SK-N-SH treated with all-trans-retinoic acid at 6 μM for 48 hours (cell line): ENCODE results near the gene BSX.

Experiments used
- ATAC-seq: fragments of 200-7000 bp; cut with Tn5 transposase; 3 replicates; pipeline ENCODE4 v1.9.1; 2020; ENCODE audit warnings: mild to moderate bottlenecking, moderate library complexity
- ARNTL ChIP-seq: fragments of 450-650 bp; formaldehyde crosslinking; IDR thresholded peaks from 2 replicates; pipeline ENCODE4 v1.5.0; 2020; ENCODE audit warnings: low read depth, mild to moderate bottlenecking, moderate library complexity, borderline replicate concordance
- BACH2 ChIP-seq: fragments of 250-450 bp; sonication (Bioruptor Pico); IDR thresholded peaks from 2 replicates; pipeline ENCODE4 v1.9.0; 2021; ENCODE audit warnings: mild to moderate bottlenecking, borderline replicate concordance
- CREB5 ChIP-seq: fragments of 250-450 bp; sonication (Bioruptor Pico); IDR thresholded peaks from 2 replicates; pipeline ENCODE4 v1.5.1; 2020; ENCODE audit warnings: low read depth, mild to moderate bottlenecking, moderate library complexity
- CSDC2 ChIP-seq: fragments of 250-450 bp; sonication (Bioruptor Pico); IDR thresholded peaks from 2 replicates; pipeline ENCODE4 v1.5.0; 2020; ENCODE audit warnings: mild to moderate bottlenecking, moderate library complexity
- ESRRG ChIP-seq: fragments of 250-450 bp; sonication (Bioruptor Pico); IDR thresholded peaks from 2 replicates; pipeline ENCODE4 v1.6.1; 2021; ENCODE audit warnings: mild to moderate bottlenecking
- ISL1 ChIP-seq: fragments of 250-450 bp; sonication (Bioruptor Pico); IDR thresholded peaks from 2 replicates; pipeline ENCODE4 v2.1.2; 2022; ENCODE audit warnings: mild to moderate bottlenecking, moderate library complexity
- OSR1 ChIP-seq: fragments of 250-450 bp; sonication (Bioruptor Pico); IDR thresholded peaks from 2 replicates; pipeline ENCODE4 v1.8.0; 2022; ENCODE audit warnings: moderate library complexity, mild to moderate bottlenecking, inconsistent platforms
- POU6F1 ChIP-seq: fragments of 250-450 bp; sonication (Bioruptor Pico); IDR thresholded peaks from 2 replicates; pipeline ENCODE4 v1.8.0; 2021; ENCODE audit warnings: low read depth, mild to moderate bottlenecking, moderate library complexity, borderline replicate concordance
- PPARA ChIP-seq: fragments of 250-450 bp; sonication (Bioruptor Pico); IDR thresholded peaks from 2 replicates; pipeline ENCODE4 v1.5.0; 2020; ENCODE audit warnings: mild to moderate bottlenecking, borderline replicate concordance
- RARB ChIP-seq: fragments of 250-450 bp; sonication (Bioruptor Pico); IDR thresholded peaks from 2 replicates; pipeline ENCODE4 v1.8.0; 2021; ENCODE audit warnings: mild to moderate bottlenecking, moderate library complexity
- SNAI2 ChIP-seq: fragments of 250-450 bp; sonication (Bioruptor Pico); IDR thresholded peaks from 2 replicates; pipeline ENCODE4 v1.5.0; 2020; ENCODE audit warnings: mild to moderate bottlenecking, moderate library complexity
- TCF4 ChIP-seq: fragments of 250-450 bp; sonication (Bioruptor Pico); IDR thresholded peaks from 2 replicates; pipeline ENCODE4 v1.8.0; 2021; ENCODE audit warnings: mild to moderate bottlenecking, moderate library complexity, borderline replicate concordance
- TOX ChIP-seq: fragments of 250-450 bp; sonication (Bioruptor Pico); IDR thresholded peaks from 2 replicates; pipeline ENCODE4 v1.8.0; 2021; ENCODE audit warnings: mild to moderate bottlenecking, moderate library complexity, borderline replicate concordance
- ZFP30 ChIP-seq: fragments of 450-650 bp; formaldehyde crosslinking; IDR thresholded peaks from 2 replicates; pipeline ENCODE4 v1.5.0; 2022; ENCODE audit warnings: mild to moderate bottlenecking, moderate library complexity
- ZNF565 ChIP-seq: fragments of 450-650 bp; formaldehyde crosslinking; conservative IDR thresholded peaks from 2 replicates; pipeline ENCODE4 v1.5.0; 2020; ENCODE audit warnings: low read depth, mild to moderate bottlenecking, moderate library complexity
- ZNF70 ChIP-seq: fragments of 450-650 bp; formaldehyde crosslinking; IDR thresholded peaks from 2 replicates; pipeline ENCODE4 v1.5.0; 2020; ENCODE audit warnings: mild to moderate bottlenecking, moderate library complexity
- ZNF8 ChIP-seq: fragments of 450-650 bp; formaldehyde crosslinking; IDR thresholded peaks from 2 replicates; pipeline ENCODE4 v1.5.0; 2020; ENCODE audit warnings: mild to moderate bottlenecking, moderate library complexity
- TF ChIP-seq, protein P1 (sequence below): fragments of 250-450 bp; sonication (Bioruptor Pico); IDR thresholded peaks from 2 replicates; pipeline ENCODE4 v1.5.0; 2020; ENCODE audit warnings: mild to moderate bottlenecking, moderate library complexity

BSX gene

DNA sequence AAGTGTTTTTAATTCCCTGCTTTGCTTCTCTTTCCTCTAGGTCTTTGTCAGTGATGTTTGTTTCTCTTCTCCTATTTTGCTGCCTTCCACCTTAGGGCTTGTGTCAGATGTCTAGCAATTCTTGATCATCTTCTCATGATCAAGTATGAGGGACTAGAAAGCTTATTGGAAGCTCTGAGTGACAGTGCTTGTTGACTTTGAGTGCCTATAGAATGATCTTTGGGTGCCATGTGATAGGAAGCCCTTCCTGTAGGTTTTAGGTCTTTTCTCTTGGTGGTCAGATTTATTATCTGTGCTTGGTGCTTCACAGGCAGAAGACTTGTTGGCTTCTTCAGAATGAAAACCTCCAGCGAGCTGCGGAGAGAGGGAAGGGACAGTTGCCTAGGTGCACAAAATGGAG is 43.1 kb downstream of the BSX start (continued):
- TF ChIP-seq CREB5 (CRISPR knock-in tag), result no peak
- TF ChIP-seq, all 23 proteins: peak for 0

- TF ChIP-seq RARB (CRISPR knock-in tag) (no peak), SNAI2 (no peak), ZNF8 (CRISPR knock-in tag) (no peak), ARNTL (CRISPR knock-in tag) (no peak), CSDC2 (CRISPR knock-in tag) (no peak), TOX (CRISPR knock-in tag) (no peak), ZFP30 (CRISPR knock-in tag) (no peak), ZNF70 (no peak), POU6F1 (CRISPR knock-in tag) (no peak), ISL1 (CRISPR knock-in tag) (no peak), TCF4 (CRISPR knock-in tag) (no peak)
- TF ChIP-seq, protein P1, sequence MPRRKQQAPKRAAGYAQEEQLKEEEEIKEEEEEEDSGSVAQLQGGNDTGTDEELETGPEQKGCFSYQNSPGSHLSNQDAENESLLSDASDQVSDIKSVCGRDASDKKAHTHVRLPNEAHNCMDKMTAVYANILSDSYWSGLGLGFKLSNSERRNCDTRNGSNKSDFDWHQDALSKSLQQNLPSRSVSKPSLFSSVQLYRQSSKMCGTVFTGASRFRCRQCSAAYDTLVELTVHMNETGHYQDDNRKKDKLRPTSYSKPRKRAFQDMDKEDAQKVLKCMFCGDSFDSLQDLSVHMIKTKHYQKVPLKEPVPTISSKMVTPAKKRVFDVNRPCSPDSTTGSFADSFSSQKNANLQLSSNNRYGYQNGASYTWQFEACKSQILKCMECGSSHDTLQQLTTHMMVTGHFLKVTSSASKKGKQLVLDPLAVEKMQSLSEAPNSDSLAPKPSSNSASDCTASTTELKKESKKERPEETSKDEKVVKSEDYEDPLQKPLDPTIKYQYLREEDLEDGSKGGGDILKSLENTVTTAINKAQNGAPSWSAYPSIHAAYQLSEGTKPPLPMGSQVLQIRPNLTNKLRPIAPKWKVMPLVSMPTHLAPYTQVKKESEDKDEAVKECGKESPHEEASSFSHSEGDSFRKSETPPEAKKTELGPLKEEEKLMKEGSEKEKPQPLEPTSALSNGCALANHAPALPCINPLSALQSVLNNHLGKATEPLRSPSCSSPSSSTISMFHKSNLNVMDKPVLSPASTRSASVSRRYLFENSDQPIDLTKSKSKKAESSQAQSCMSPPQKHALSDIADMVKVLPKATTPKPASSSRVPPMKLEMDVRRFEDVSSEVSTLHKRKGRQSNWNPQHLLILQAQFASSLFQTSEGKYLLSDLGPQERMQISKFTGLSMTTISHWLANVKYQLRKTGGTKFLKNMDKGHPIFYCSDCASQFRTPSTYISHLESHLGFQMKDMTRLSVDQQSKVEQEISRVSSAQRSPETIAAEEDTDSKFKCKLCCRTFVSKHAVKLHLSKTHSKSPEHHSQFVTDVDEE (CRISPR knock-in tag), result no peak
- TF ChIP-seq, all 23 proteins: peak for 0
- ATAC-seq, result no peak
Observed at GRCh38 chr11:122937983-122938382, 43.7 kb downstream of the BSX start.

GRCh38 chr11:122933416-122933815 is 48.2 kb downstream of the BSX start:
- TF ChIP-seq TCF4 (CRISPR knock-in tag), result 0 out of 2 replicates have a peak, but pooled peaks have one; percentile 25
- no peak for TF ChIP-seq CSDC2 (CRISPR knock-in tag)
- TF ChIP-seq, all 23 proteins: peak for 1
- no peak for ATAC-seq

DNA sequence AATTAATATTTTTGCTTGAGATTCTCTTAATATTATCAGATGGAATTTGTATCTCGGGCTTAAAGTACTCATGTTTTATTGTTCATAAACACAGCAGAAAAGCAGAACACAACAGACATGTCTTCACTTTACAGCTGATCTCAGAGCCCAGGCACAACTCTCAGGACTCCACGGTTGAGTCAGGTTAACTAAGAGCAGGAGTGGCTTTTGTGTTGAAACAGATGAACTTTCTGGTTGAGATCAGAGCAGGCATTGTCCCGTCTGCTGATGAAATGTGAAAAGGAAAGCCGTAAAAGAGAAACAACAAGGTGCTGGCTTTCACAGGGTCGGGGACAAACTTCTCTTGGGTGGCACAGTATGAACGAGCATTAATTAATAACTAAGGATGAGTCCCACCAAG is 50.1 kb downstream of the BSX start:
- no peak for ATAC-seq

More for the DNA sequence above, 50.1 kb downstream of the BSX start:
- TF ChIP-seq TCF4 (CRISPR knock-in tag) (no peak), BACH2 (no peak), ZNF565 (CRISPR knock-in tag) (no peak), TOX (CRISPR knock-in tag) (no peak), POU6F1 (CRISPR knock-in tag) (no peak), PPARA (CRISPR knock-in tag) (no peak), ESRRG (CRISPR knock-in tag) (no peak), OSR1 (CRISPR knock-in tag) (no peak), ARNTL (CRISPR knock-in tag) (no peak), CSDC2 (CRISPR knock-in tag) (no peak)
- TF ChIP-seq, protein P1 (CRISPR knock-in tag), result no peak
